SK-N-MC (cell line): ENCODE results near the gene EPHB4.

Experiments used
- EZH2 ChIP-seq: fragments of 200-600 bp; sonication (generic); IDR thresholded peaks from one replicate; pipeline ENCODE4 v1.6.1; 2017; ENCODE audit warnings: antibody characterized with exemption
- FOXP2 ChIP-seq: optimal IDR thresholded peaks from 2 replicates; pipeline ENCODE3; 2011; ENCODE audit warnings: mild to moderate bottlenecking, moderate library complexity; ENCODE audit not compliant: insufficient read depth; ENCODE audit errors: extremely low read length, control extremely low read depth
- POLR2AphosphoS5 ChIP-seq: IDR thresholded peaks from 2 replicates; pipeline ENCODE4 v1.6.1; 2012; ENCODE audit warnings: mild to moderate bottlenecking, low read depth, low read length, borderline replicate concordance

DNA sequence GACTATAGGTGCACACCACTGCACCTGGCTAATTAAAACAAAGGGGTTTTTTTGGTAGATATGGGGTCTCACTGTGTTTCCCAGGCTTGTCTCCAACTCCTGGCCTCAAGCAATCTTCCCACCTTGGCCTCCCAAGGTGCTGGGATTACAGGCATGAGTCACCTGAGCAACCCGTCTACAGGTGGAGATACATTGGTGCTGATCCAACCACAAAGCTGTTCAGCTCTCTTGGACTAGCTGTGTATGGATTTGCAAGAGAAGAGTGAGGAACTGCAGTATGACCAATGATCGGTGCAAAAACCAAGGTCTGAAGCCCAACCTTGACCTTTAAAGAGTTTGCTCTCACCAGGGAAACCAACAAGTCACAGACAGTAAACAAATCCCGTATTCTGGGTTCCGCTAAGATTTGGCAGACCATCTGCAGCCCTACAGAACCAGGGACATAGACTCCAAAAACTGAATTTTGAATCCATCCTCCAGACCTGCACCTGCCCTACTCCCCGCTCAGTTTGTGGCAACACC, 18.9 kb downstream of the EPHB4 start:
- TF ChIP-seq EZH2 (no peak), POLR2AphosphoS5 (no peak), FOXP2 (no peak)
